ENCODE measurements around the gene SKP1.

The SKP1 gene

DNA sequence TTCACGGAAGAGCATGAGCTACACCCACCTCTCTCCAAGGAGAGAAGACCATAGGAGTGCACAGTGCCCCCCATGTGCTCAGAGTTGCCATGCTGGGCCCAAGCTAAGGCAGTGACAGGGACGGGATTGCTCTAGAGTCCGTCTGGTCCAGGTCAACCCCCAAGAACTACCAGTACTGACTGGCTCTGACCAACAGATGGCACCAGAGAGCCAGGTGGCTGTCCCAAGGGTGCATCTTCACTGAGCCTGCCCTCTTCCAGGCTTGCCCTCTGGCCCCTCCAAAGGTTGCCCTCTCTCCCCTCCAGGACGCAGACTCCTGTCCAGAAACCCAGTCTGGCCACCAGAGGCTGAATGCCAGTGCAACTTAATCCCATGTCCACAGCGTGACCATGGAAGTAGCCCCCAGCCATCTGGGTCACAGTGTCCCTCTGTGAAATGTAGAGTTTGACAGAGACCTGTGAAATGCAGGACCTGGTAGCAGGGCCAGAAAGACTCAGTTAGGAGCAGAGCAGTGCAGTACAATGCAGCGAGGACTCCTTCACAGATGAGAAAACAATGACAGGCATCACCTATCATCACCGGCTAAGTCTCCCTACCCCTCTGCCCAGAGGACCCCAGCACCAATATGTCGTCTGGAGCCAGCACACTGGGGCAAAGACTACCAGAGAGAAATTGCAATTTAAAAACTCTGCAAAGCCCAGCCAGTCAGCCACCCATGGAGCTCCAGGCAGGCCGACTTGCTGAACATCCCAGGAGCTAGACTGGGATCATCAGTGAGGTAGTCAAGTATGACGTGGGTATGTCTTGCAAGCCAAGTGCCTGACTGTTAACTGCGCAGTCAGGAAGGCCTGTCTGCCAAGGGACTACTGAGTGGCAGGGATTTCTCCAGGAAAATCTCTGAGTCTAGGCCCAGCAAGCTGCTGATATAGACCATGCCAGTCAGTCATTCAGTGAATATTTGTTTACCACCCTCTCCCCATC, 7.7 kb upstream of the SKP1 start:
- no peak overlapping the region for H3K27ac ChIP-seq (replicated peaks; ENCODE audit: low read length)
- H2AK5ac ChIP-seq (ENCODE audit: low read depth, low read length): no peak overlapping the region
- no peaks in the 10 kb centered on the region for H3K4me1 ChIP-seq (ENCODE audit: control insufficient read depth in 2 of 2, insufficient read depth in 1 of 2, low read depth in 1 of 2, low read length in 2 of 2)
- H3K23ac ChIP-seq (ENCODE audit: low read depth, low read length, poor library complexity): no peak overlapping the region
- H3K14ac ChIP-seq (ENCODE audit: low read length): no peak overlapping the region
- H3K4me3 ChIP-seq (ENCODE audit: low read length in 2 of 2): no peak overlapping the region
- H4K8ac ChIP-seq (ENCODE audit: low read depth, low read length): no peak overlapping the region
- H3K9me3 ChIP-seq (replicated peaks in 1 of 2; ENCODE audit: control insufficient read depth in 2 of 2, insufficient read depth in 1 of 2, low read depth in 1 of 2, low read length in 2 of 2): no peaks in the 10 kb centered on the region
- DNase-seq (ENCODE audit: low spot score): peak; percentile 71
- no peak overlapping the region for H3K18ac ChIP-seq (ENCODE audit: low read length)
- H3K36me3 ChIP-seq (replicated peaks in 1 of 2; ENCODE audit: control insufficient read depth in 2 of 2, insufficient read depth in 2 of 2, low read length in 2 of 2): no peaks in the 10 kb centered on the region
- H3K27me3 ChIP-seq (ENCODE audit: control insufficient read depth in 3 of 3, insufficient read depth in 3 of 3, low read depth in 1 of 3, low read length in 3 of 3): no peaks in the 10 kb centered on the region
- H3K79me1 ChIP-seq (ENCODE audit: low read depth, low read length): no peaks in the 10 kb centered on the region
- H2BK5ac ChIP-seq (ENCODE audit: low read length): no peak overlapping the region
- H2BK120ac ChIP-seq (ENCODE audit: low read depth, low read length): no peak overlapping the region
- no peak overlapping the region for H2BK15ac ChIP-seq (ENCODE audit: low read length)
- H3K4me2 ChIP-seq (ENCODE audit: insufficient read depth, low read length, poor library complexity, severe bottlenecking): no peak overlapping the region
- no peak overlapping the region for H2AFZ ChIP-seq (ENCODE audit: low read length)
- WGBS, 2 donors (ENCODE audit: extremely low coverage in 2 of 2, insufficient read length in 2 of 2, insufficient replicate concordance in 1 of 2): no CpG with 5 or more reads among the region's 11 CpGs
- H3K4ac ChIP-seq (ENCODE audit: low read length): no peak overlapping the region
- no peak overlapping the region for H2BK12ac ChIP-seq (ENCODE audit: low read length)
- H3K9ac ChIP-seq (ENCODE audit: low read depth, low read length, poor library complexity): no peak overlapping the region
- H4K91ac ChIP-seq (ENCODE audit: low read depth, low read length, poor library complexity): no peak overlapping the region

GRCh38 chr5:134183481-134183880, 6.7 kb upstream of the SKP1 start:
- no peak overlapping the region for H2BK15ac ChIP-seq (ENCODE audit: low read length)

GRCh38 chr5:134178096-134178419, 1.3 kb upstream of the SKP1 start:
- Histone ChIP-seq H3K27ac (replicated peaks; ENCODE audit: low read length) (no peak overlapping the region), H3K9me3 (replicated peaks in 1 of 2; ENCODE audit: control insufficient read depth in 2 of 2, insufficient read depth in 1 of 2, low read depth in 1 of 2, low read length in 2 of 2) (no peaks in the 10 kb centered on the region), H4K8ac (ENCODE audit: low read depth, low read length) (no peak overlapping the region), H3K23ac (ENCODE audit: low read depth, low read length, poor library complexity) (no peak overlapping the region), H3K79me1 (ENCODE audit: low read depth, low read length) (peaks cover 2% of the 10 kb centered on the region), H2BK12ac (ENCODE audit: low read length) (no peak overlapping the region), H3K27me3 (ENCODE audit: control insufficient read depth in 3 of 3, insufficient read depth in 3 of 3, low read depth in 1 of 3, low read length in 3 of 3) (no peaks in the 10 kb centered on the region), H2AK5ac (ENCODE audit: low read depth, low read length) (peak overlapping the region; percentile 27), H3K4me1 (ENCODE audit: control insufficient read depth in 2 of 2, insufficient read depth in 1 of 2, low read depth in 1 of 2, low read length in 2 of 2) (peaks cover 5 to 6% of the 10 kb centered on the region in 2 donors), H2BK5ac (ENCODE audit: low read length) (no peak overlapping the region), H3K9ac (ENCODE audit: low read depth, low read length, poor library complexity) (no peak overlapping the region), H3K18ac (ENCODE audit: low read length) (no peak overlapping the region), H4K91ac (ENCODE audit: low read depth, low read length, poor library complexity) (no peak overlapping the region), H3K4me3 (ENCODE audit: low read length in 2 of 2) (peak overlapping the region in 1 of 2 donors; percentile 97), H2AFZ (ENCODE audit: low read length) (no peak overlapping the region), H2BK15ac (ENCODE audit: low read length) (peak overlapping the region; percentile 29), H3K36me3 (replicated peaks in 1 of 2; ENCODE audit: control insufficient read depth in 2 of 2, insufficient read depth in 2 of 2, low read length in 2 of 2) (peaks cover 0 to 8% of the 10 kb centered on the region in 2 donors), H3K14ac (ENCODE audit: low read length) (no peak overlapping the region), H2BK120ac (ENCODE audit: low read depth, low read length) (no peak overlapping the region), H3K4me2 (ENCODE audit: insufficient read depth, low read length, poor library complexity, severe bottlenecking) (no peak overlapping the region), H3K4ac (ENCODE audit: low read length) (no peak overlapping the region)
- DNase-seq (ENCODE audit: low spot score): no peak
- no CpG with 5 or more reads among the region's 3 CpGs for WGBS, 2 donors (ENCODE audit: extremely low coverage in 2 of 2, insufficient read length in 2 of 2, insufficient replicate concordance in 1 of 2)

More at GRCh38 chr5:134183481-134183880, 6.7 kb upstream of the SKP1 start:
- no peak overlapping the region for H2BK5ac ChIP-seq (ENCODE audit: low read length)
- no peaks in the 10 kb centered on the region for H3K27me3 ChIP-seq (ENCODE audit: control insufficient read depth in 3 of 3, insufficient read depth in 3 of 3, low read depth in 1 of 3, low read length in 3 of 3)
- H3K18ac ChIP-seq (ENCODE audit: low read length): no peak overlapping the region
- no peak overlapping the region for H3K4ac ChIP-seq (ENCODE audit: low read length)
- H3K23ac ChIP-seq (ENCODE audit: low read depth, low read length, poor library complexity): no peak overlapping the region
- H3K36me3 ChIP-seq (replicated peaks in 1 of 2; ENCODE audit: control insufficient read depth in 2 of 2, insufficient read depth in 2 of 2, low read length in 2 of 2): no peaks in the 10 kb centered on the region
- H3K27ac ChIP-seq (replicated peaks; ENCODE audit: low read length): no peak overlapping the region
- H2AFZ ChIP-seq (ENCODE audit: low read length): no peak overlapping the region
- no peak for DNase-seq (ENCODE audit: low spot score)
- H3K9ac ChIP-seq (ENCODE audit: low read depth, low read length, poor library complexity): no peak overlapping the region
- H3K14ac ChIP-seq (ENCODE audit: low read length): no peak overlapping the region
- H2BK12ac ChIP-seq (ENCODE audit: low read length): no peak overlapping the region
- H4K91ac ChIP-seq (ENCODE audit: low read depth, low read length, poor library complexity): no peak overlapping the region
- H3K4me1 ChIP-seq (ENCODE audit: control insufficient read depth in 2 of 2, insufficient read depth in 1 of 2, low read depth in 1 of 2, low read length in 2 of 2): no peaks in the 10 kb centered on the region
- H3K4me3 ChIP-seq (ENCODE audit: low read length in 2 of 2): no peak overlapping the region
- no peak overlapping the region for H4K8ac ChIP-seq (ENCODE audit: low read depth, low read length)
- no peaks in the 10 kb centered on the region for H3K79me1 ChIP-seq (ENCODE audit: low read depth, low read length)
- no peaks in the 10 kb centered on the region for H3K9me3 ChIP-seq (replicated peaks in 1 of 2; ENCODE audit: control insufficient read depth in 2 of 2, insufficient read depth in 1 of 2, low read depth in 1 of 2, low read length in 2 of 2)
- H2AK5ac ChIP-seq (ENCODE audit: low read depth, low read length): no peak overlapping the region
- no peak overlapping the region for H2BK120ac ChIP-seq (ENCODE audit: low read depth, low read length)
- no peak overlapping the region for H3K4me2 ChIP-seq (ENCODE audit: insufficient read depth, low read length, poor library complexity, severe bottlenecking)

DNA sequence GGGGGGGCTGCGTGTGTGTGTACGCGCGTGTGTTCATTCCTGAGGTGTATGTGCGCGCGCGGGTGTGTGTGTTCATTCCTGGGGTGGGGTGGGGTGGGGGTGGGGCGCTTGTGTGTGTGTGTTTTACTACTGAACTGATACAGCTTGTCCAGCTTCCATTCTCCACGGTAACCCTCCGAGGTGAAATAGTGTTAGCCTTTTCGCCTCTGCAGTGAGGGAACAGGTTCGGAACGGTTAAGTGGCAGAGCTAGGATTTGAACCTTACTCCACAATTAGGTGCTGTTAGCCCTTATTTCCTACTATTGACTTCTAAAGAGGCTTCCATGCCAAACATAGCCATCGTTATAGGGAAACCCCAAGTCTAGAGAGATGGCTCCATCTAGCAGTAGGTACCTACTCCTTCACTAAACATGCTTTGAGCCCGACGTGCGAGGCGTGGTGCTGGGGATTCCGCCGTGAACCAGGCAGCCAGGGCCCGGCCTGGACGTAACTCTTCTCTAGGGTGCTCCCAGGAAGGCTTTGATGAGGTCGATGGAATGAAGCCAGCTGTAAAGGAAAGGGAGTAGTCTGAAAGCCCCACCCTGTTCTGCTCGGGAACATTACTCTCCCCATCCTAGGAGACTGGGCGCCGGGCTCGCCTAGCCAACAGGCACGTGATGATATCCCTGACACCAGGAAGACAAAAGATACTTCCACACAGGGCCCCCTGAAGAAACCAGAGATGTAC, 782 bp upstream of the SKP1 start:
- peak overlapping the region; percentile 27 for H2AK5ac ChIP-seq (ENCODE audit: low read depth, low read length)
- H3K4me2 ChIP-seq (ENCODE audit: insufficient read depth, low read length, poor library complexity, severe bottlenecking): peak overlapping the region; percentile 80
- peak overlapping the region; percentile 29 for H2BK15ac ChIP-seq (ENCODE audit: low read length)

More for the DNA sequence above, 782 bp upstream of the SKP1 start:
- Histone ChIP-seq H3K27me3 (ENCODE audit: control insufficient read depth in 3 of 3, insufficient read depth in 3 of 3, low read depth in 1 of 3, low read length in 3 of 3) (no peaks in the 10 kb centered on the region), H3K4ac (ENCODE audit: low read length) (no peak overlapping the region), H3K27ac (replicated peaks; ENCODE audit: low read length) (peak overlapping the region; percentile 96), H2AFZ (ENCODE audit: low read length) (peak overlapping the region; percentile 99), H3K79me1 (ENCODE audit: low read depth, low read length) (peaks cover 3% of the 10 kb centered on the region), H2BK120ac (ENCODE audit: low read depth, low read length) (no peak overlapping the region), H3K36me3 (replicated peaks in 1 of 2; ENCODE audit: control insufficient read depth in 2 of 2, insufficient read depth in 2 of 2, low read length in 2 of 2) (peaks cover under 1 to 12% of the 10 kb centered on the region in 2 donors), H3K18ac (ENCODE audit: low read length) (peak overlapping the region; percentile 88), H3K4me1 (ENCODE audit: control insufficient read depth in 2 of 2, insufficient read depth in 1 of 2, low read depth in 1 of 2, low read length in 2 of 2) (peaks cover 5 to 6% of the 10 kb centered on the region in 2 donors), H3K23ac (ENCODE audit: low read depth, low read length, poor library complexity) (peak overlapping the region; percentile 99), H3K9ac (ENCODE audit: low read depth, low read length, poor library complexity) (peak overlapping the region; percentile 83), H4K91ac (ENCODE audit: low read depth, low read length, poor library complexity) (no peak overlapping the region), H3K4me3 (ENCODE audit: low read length in 2 of 2) (peak overlapping the region; percentile 97 to 99), H3K14ac (ENCODE audit: low read length) (no peak overlapping the region), H2BK12ac (ENCODE audit: low read length) (no peak overlapping the region), H4K8ac (ENCODE audit: low read depth, low read length) (no peak overlapping the region), H2BK5ac (ENCODE audit: low read length) (peak overlapping the region; percentile 68), H3K9me3 (replicated peaks in 1 of 2; ENCODE audit: control insufficient read depth in 2 of 2, insufficient read depth in 1 of 2, low read depth in 1 of 2, low read length in 2 of 2) (no peaks in the 10 kb centered on the region)
- WGBS, 2 donors (ENCODE audit: extremely low coverage in 2 of 2, insufficient read length in 2 of 2, insufficient replicate concordance in 1 of 2): no CpG with 5 or more reads among the region's 29 CpGs
- no peak for DNase-seq (ENCODE audit: low spot score)
